Right lobe of liver (tissue), 6 donors: ENCODE measurements around the gene COPS8. TPM values are rescaled to one million over a fixed set of nuclear protein-coding genes. Genes with fewer than 3 reads are reported as not detected.
A peak's percentile ranks its signal among the peaks of the same experiment; 100 is the strongest.

Source experiments
- ATAC-seq, 4 donors: fragments of 200-7000 bp; cut with Tn5 transposase; one replicate each; pipeline ENCODE4 v1.9.1; 2020; ENCODE audit warnings: mild to moderate bottlenecking in 4 of 4, moderate library complexity in 4 of 4
- DNase-seq, 3 donors: peaks; one replicate each; pipeline ENCODE4 v3.0.0-alpha.2; 2020
- H3K27ac ChIP-seq, 3 donors: fragments of 200-600 bp; one replicate each; pipeline ENCODE4 v1.8.0; 2022
- H3K27me3 ChIP-seq, 2 donors: fragments of 200-600 bp; one replicate each; pipeline ENCODE4 v1.8.0; 2022
- H3K36me3 ChIP-seq, 4 donors: fragments of 200-600 bp; sonication (generic) in 1 of 4; one replicate each; pipeline versions ENCODE4 v1.5.1 to v1.8.0; 2017 to 2022; ENCODE audit warnings: control low read depth in 1 of 4
- H3K4me1 ChIP-seq, 4 donors: fragments of 200-600 bp; sonication (generic) in 1 of 4; one replicate each; pipeline versions ENCODE4 v1.5.1 to v1.8.0; 2017 to 2022; ENCODE audit warnings: control low read depth in 1 of 4
- H3K4me3 ChIP-seq, 3 donors: fragments of 200-600 bp; one replicate each; pipeline ENCODE4 v1.8.0; 2022
- H3K9me3 ChIP-seq, 4 donors: fragments of 200-600 bp; sonication (generic) in 1 of 4; one replicate each; pipeline versions ENCODE4 v1.5.1 to v1.8.0; 2017 to 2022; ENCODE audit warnings: control low read depth in 1 of 4
- CTCF ChIP-seq, 4 donors: fragments of 200-600 bp in 3 of 4; fragments of 450-650 bp in 1 of 4; IDR thresholded peaks; one replicate each; pipeline versions ENCODE4 v1.5.1 to v1.8.0; 2016 to 2022; ENCODE audit warnings: antibody characterized with exemption in 4 of 4, mild to moderate bottlenecking in 2 of 4
- POLR2A ChIP-seq: fragments of 450-650 bp; IDR thresholded peaks from one replicate; pipeline ENCODE4 v1.6.1; 2017; ENCODE audit warnings: antibody characterized with exemption, mild to moderate bottlenecking
- WGBS: methylation state at CpG from one replicate; pipeline ENCODE4 v1.1.6; 2018; ENCODE audit warnings: low coverage, low lambda C conversion rate; ENCODE audit not compliant: insufficient coverage; ENCODE audit errors: missing lambda C conversion rate; 5-methylcytosine and 5-hydroxymethylcytosine counted together
- intact Hi-C, 2 donors: fragments of 100-400 bp; cut with DNase I; formaldehyde crosslinking; loops; one replicate each; pipeline versions ENCODE4 v1.11.2 to v1.14.1; 2022
- total RNA-seq, 6 experiments: library from RNA; depleted of rRNA in 2 of 6; stranded (reverse); fragments of >200 nt in 2 of 6; fragmentation: NEBNext Ultra II Directional in 3 of 6; extraction: Animal tissue kit (Norgen Biotek cat#: 25700) in 3 of 6; gene quantifications; one replicate each; pipeline versions ENCODE4 v1.1.0 to v1.2.4, GENCODE V29; 2016 to 2023
- donor health status: DM: no; HTN: yes; CAD: no.
- donor health status: DM: no; HTN: no; CAD: no.
- donor health status: DM: no; HTN: no; CAD: no.
- donor health status: DM: no; HTN: yes; CAD: no.
- donor health status: DM: no; HTN: yes; CAD: no.

COPS8 gene
- total RNA-seq, 6 experiments from 2014 or later = 14.3 to 51.5 (median 18.0) TPM

GRCh38 chr2:237074211-237074993 is 11.3 kb upstream of the COPS8 start:
- Histone ChIP-seq H3K27ac (no peak overlapping the region), H3K36me3 (no peaks in the 10 kb centered on the region), H3K4me3 (no peak overlapping the region), H3K9me3 (no peaks in the 10 kb centered on the region), H3K4me1 (peaks cover 0 to 7% (median 0%) of the 10 kb centered on the region in 4 donors), H3K27me3 (no peaks in the 10 kb centered on the region)
- WGBS = 90% methylated on average over 7 of the region's 7 CpGs
- no peak for ATAC-seq
- DNase-seq = no peak
- intact Hi-C loops = no loop called here
- no peak for TF ChIP-seq CTCF (IDR thresholded peaks at IDR 0.05)

- Histone ChIP-seq H3K27ac (no peak overlapping the region), H3K36me3 (no peaks in the 10 kb centered on the region), H3K9me3 (no peaks in the 10 kb centered on the region), H3K4me3 (no peak overlapping the region), H3K27me3 (no peaks in the 10 kb centered on the region), H3K4me1 (peaks cover 0 to 7% (median 0%) of the 10 kb centered on the region in 4 donors)
- ATAC-seq (peak; percentile 59 to 87 (median 68)), DNase-seq (peak in 1 of 3 donors; percentile 40)
- TF ChIP-seq POLR2A (no peak), CTCF (IDR thresholded peaks at IDR 0.05) (no peak)
- WGBS = 71% methylated on average over 3 of the region's 9 CpGs
- intact Hi-C loops = no loop called here
These were observed 9.7 kb upstream of the COPS8 start for GRCh38 chr2:237075749-237076599.

- no peak for TF ChIP-seq POLR2A
- WGBS = 94% methylated on average over 4 of the region's 8 CpGs
- no peak for DNase-seq
- H3K27ac ChIP-seq = no peak overlapping the region
- H3K36me3 ChIP-seq = no peaks in the 10 kb centered on the region
- no peak for ATAC-seq
- H3K4me1 ChIP-seq = peaks cover 0 to 8% (median 0%) of the 10 kb centered on the region in 4 donors
- no peaks in the 10 kb centered on the region for H3K9me3 ChIP-seq
- intact Hi-C loops = no loop called here
- no peaks in the 10 kb centered on the region for H3K27me3 ChIP-seq
- H3K4me3 ChIP-seq = no peak overlapping the region
These were observed 4.1 kb upstream of the COPS8 start for GRCh38 chr2:237081596-237081995.

- no peak overlapping the region for H3K4me3 ChIP-seq
- WGBS = 90% methylated on average over 3 of the region's 3 CpGs
- ATAC-seq (no peak), DNase-seq (no peak)
- H3K9me3 ChIP-seq = no peaks in the 10 kb centered on the region
- H3K4me1 ChIP-seq = peaks cover 0 to 15% (median 1%) of the 10 kb centered on the region in 4 donors
- H3K36me3 ChIP-seq = no peaks in the 10 kb centered on the region
- no peak overlapping the region for H3K27ac ChIP-seq
- intact Hi-C loops = no loop called here
- TF ChIP-seq CTCF (IDR thresholded peaks at IDR 0.05) (no peak), POLR2A (no peak)
- no peaks in the 10 kb centered on the region for H3K27me3 ChIP-seq
These were observed 2.7 kb upstream of the COPS8 start for GRCh38 chr2:237083026-237083425.

GRCh38 chr2:237084444-237084843 is 1.2 kb upstream of the COPS8 start:
- 90% methylated on average over 8 of the region's 8 CpGs for WGBS
- H3K9me3 ChIP-seq = no peaks in the 10 kb centered on the region
- peaks cover 0 to 5% (median under 1%) of the 10 kb centered on the region in 4 donors for H3K36me3 ChIP-seq
- H3K4me1 ChIP-seq = peaks cover 0 to 15% (median 1%) of the 10 kb centered on the region in 4 donors
- no peak for DNase-seq
- TF ChIP-seq CTCF (IDR thresholded peaks at IDR 0.05) (no peak), POLR2A (no peak)
- no peaks in the 10 kb centered on the region for H3K27me3 ChIP-seq
- intact Hi-C loops = no loop called here
- H3K4me3 ChIP-seq = no peak overlapping the region
- H3K27ac ChIP-seq = no peak overlapping the region
- no peak for ATAC-seq
